Central memory CD4-positive, alpha-beta T cell (primary cell): ENCODE measurements around the gene APBA2.
A peak's percentile ranks its signal among the peaks of the same experiment; 100 is the strongest.
"Not testable (repeated sequence)": the region's sequence is repeated elsewhere in the genome, so short reads cannot be mapped to it uniquely, and the experiment has no call there.

Experiments used
- DNase-seq: peaks from one replicate; pipeline ENCODE4 v3.0.0; 2022

APBA2 gene

DNA sequence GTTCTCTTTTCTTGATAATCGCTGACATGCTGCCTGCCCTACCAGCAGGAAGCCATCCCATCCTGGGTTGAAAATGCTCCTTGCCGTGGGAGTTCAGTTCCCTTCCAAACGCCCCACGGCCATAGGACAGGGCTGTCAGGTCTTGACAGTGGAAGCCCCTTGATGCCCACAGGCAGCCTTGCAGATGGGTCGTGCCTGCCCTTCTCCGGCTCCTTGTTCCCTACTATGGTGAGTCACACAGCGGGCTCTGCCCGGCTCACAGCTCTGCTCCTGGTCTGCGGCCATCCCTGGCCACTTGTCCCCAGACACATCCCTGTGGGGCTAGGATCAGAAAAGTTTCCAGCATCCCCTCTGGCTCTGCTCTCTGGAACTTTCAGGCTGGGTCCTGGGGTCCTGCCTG lies 6.2 kb upstream of the APBA2 start:
- no peak for DNase-seq

DNA sequence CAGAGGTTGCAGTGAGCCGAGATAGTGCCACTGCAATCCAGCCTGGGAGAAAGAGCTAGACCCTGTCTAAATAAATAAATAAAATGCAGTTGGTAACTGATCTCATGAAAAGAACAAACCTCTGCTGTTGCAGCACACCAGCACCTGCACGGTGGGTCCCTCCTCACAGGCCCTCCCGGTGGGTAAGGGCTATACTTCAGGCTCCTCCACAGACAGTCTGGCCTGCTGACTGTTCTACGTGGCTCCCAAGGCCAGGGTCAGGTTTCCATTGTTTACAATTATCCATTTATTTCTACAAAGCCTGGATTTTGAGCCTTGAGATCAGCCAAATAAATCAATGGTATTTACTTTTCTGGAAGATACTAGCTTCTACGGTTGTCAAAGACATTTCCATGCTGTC lies 5.1 kb upstream of the APBA2 start:
- no peak for DNase-seq

DNA sequence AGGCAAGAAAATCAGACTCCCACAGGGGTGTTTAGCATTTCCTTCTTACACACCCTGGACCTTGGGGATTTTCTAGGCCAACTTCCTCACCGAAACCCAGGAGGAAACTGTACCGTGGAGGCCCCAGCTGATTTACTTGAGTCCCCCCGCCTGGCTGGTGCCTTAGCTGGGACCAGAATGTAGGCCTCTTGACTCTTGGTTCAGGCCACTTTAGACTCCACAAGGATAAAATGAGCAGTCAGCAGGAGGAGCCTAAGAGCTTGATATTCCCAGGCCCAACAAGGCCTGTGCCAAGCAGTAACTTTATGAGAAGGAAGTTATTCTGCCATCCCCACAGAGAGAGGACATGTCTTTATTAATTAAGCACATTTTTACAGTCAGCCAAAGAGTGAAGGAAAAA lies 4.6 kb upstream of the APBA2 start:
- DNase-seq, result no peak

DNA sequence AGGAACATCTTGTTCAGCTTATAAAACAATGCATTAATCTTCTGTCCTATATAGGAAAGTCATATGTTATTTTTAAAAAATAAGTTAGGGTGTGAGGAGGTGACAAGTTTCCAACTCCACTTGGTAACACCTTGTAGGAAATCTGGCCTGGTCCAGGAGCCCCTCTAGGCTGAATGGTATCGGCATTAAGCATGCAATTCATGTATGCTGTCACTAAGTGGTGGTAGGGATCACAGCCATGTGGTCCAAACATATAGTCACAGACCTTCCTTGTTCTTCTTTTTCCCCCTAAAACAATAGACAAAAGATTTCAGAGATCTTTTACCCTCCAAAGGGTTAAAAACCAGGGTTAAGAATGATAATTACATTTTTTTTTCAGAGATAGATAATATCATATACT lies 4.2 kb upstream of the APBA2 start:
- no peak for DNase-seq

DNA sequence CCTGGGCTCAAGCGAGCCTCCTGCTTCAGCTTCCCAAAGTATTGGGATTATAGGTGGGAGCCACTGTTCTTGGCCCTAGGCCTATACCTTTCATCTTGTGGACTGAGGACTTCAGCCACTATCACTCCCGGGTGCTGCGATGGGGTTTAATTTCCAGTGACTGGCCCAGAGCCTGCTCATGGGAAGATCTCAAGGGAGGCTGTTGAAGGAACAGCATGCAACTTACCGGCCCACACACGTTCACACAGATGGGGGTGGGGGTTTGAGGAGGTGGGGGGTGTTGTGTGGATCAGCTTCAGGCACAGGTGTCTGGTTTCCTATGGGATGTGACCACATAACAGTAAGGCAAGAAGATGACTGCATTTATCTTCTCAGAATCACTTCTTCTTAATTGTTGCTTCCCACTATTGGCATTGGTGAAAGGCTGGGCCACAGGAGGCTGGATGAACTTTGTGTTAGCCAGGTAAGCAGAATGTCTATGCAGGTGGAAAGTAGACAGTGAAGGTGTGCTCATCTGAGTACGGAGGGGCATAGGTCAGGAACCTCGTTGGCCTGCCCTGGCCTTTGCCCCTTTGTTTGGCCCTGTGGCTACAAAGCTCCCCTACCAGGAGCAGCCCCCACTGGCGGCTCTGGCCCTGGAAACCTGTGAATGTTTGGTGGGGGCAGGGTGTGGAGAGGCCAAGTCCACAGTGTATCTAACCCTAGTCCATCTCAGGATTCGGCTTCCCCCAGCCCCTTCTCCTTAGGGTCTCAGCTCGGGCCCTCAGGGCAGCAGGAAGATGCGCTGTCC lies 1.4 kb upstream of the APBA2 start:
- DNase-seq, result no peak

DNA sequence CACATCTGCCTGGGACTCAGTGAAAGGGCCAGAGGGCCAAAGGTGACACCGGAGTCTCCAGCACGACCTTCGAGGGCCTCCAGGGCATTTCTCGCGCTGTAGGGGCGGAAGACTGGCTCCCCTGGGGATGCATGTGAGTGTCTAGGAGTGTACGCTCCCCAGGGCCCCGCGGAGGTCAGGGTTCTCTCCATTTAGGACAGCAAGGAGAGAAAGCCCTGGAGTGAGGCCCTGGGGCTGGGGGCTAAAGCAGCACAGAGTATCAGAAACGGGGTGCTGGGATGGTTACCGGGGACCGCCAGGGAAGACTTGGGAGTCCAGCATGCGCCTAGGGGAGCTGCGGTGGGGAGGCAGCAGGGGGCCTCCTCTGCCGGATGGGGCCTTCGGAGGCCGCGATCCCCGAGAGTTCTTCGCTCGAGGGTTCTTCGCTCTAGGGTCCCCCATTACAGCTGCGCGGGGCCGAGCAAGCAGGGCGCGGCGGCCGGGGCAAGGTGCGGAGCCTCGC lies 595 bp upstream of the APBA2 start:
- DNase-seq, result no peak

DNA sequence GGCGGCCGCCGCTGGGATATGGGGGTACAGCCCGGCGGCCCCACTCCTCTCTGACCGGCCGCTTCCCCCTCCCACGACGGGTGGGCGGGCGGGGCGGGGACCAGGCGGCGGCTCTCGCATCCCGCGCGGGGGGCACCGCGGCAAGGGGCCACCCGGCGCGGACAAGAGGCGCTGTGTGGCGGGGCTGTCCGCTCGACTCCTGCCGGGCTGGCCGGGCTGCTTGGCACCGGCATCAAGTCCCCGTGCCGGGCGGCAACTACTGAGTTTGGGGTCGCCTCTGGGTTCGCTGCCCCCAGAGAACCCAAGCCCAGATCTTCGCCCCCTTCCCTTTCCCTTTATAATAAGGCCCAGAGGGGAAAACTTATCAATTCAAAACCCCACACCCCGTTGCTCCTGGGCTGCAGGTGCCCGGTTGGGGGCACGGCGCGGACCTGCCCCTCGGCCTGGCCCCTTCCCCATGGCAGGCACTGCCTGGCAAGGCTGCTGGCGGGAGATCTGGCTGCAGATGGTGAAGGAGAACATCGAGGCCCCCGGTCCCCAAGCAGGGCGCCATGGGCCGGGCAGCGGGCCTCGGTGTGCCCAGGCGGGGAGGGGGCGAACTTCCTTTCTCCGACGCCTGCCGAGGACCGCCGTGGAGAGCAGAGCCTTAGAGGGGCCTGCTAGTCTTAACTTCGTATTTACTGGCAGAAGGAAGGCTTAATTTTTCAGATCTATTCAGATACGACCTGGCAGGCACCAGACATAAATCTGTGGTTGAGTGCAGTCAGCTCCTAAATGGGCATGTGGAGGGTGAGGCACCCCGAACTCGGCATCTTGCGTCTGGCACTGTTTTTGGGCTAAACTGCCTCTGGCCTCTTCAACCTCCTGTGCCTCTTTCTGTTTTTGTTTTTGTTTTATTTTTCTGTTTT lies 911 bp downstream of the APBA2 start:
- no peak for DNase-seq

DNA sequence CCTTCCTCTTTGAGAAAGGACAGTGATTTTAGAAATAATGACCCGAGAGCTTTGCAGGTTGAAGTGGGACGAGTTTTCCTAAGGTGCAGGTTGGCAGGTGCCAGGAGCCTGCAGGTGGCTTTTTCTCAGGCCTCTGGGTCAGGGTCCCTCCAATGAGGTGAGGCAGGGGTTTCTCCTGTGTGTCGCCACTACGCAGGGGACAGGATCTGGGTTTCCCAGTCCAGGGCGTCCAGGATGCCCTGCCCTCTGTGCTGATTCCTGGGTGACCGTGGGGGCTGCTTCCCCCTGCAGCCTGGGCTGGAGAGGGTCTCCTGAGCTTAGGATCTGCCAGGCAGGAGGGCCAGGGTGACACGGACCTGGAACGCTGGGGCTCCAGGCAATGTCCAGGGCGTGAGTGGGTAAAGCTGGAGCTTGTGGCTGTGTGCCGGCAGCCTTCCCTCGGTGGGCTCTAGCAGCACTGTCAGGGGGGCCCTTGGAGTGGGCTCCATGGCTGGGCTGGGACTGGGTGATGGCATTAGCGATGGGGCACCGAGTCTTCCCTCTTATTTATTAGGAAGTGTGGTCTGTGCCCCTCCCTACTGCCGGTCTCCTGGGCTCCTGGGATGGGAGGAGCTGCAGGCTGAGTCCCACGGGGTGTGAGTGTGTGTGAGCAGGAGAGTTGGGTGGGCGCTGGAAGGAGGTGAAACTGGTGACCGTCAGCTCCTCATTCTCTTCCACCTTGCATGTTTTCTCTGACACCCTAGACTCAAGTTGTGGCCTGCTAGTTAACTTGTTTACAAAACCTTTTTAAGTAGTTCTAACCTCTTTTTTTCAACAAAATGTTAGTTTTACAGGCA lies 1.8 kb downstream of the APBA2 start:
- no peak for DNase-seq

DNA sequence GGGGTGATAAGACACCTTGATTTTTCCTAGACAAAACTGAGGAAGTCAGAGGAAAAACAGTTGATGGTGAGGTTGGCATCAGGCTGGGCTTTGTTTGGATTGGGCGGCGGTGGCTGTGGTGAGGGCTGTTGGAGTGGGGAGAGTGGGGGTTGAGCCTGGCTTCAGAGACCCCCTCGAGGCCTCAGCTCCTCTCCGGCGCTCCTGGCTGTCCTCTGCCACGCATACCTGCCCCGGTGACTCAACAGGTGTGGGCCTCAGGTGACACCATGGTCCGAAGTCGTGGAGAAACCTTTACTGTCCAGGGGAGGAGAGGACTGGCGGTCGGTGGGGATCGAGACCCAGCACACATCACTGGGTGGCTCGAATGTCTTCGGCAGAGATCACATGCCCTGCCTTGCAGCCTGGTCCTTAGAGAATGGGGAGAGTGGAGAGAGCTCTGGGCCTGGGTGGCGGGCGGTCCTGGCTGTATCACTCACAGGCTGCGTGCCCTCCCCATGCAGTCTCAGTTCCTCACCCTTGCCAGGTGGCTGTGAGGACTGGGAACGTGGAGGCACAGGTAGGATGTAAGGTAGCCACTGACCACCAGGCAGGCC lies 2.6 kb downstream of the APBA2 start:
- DNase-seq, result no peak

DNA sequence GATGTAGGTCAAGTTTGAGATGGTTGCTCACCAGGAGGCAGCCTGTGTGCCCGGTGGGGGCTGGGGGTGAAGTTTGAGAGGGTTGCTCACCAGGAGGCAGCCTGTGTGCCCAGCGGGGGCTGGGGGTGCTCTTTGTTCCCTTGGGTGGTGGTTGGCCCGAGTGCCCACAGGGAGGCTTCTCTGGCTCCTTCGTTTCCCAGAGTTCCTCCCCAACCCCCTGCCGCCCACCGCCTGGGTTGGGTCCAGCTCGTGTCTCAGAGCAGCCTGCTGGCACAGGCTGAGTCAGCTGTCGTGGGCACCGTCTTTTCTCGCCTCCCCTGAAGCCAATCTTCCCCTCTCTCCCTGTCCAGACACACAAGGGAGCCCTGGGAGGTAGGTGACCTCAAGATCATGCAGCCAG lies 3.1 kb downstream of the APBA2 start:
- DNase-seq, result no peak

DNA sequence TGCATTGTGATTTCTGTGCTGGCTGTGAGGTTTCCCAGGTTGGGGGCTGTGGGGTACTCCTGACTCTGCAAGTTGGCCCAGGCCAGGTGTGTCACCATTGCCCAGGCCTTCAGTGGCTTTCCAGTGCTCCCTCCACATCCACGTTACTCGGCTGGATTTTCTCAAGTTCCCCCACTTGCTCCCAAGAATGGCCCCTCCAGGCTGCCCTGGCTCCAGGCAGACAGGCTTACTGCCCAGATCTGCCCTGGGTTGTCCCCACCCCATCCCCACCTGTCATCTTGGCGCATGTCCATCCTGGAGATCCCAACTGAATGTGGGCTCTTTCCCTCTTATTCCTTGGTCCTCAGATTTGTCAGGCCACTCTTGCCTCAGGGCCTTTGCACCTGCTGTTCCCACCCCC lies 3.6 kb downstream of the APBA2 start:
- no peak for DNase-seq

DNA sequence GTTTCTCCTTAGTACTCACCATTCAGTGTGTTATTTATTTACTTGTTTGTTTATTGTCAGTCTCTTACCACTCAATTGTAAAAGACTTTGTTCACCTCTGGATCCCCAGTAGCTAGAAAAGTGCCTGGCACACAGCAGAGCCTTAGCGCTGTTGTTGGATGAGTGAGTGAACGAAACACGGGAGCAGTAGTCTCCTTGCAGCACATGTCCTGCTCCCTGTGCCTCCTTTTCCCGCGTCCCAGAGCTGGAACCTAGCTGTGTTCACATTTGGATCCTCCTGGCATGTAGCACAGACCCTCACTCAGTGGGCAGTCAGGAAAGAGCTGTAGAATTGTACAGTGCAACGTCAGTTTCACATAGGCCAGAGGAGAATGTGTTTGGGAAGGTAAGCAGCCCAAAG lies 4.1 kb downstream of the APBA2 start:
- DNase-seq, result not testable (repeated sequence)

DNA sequence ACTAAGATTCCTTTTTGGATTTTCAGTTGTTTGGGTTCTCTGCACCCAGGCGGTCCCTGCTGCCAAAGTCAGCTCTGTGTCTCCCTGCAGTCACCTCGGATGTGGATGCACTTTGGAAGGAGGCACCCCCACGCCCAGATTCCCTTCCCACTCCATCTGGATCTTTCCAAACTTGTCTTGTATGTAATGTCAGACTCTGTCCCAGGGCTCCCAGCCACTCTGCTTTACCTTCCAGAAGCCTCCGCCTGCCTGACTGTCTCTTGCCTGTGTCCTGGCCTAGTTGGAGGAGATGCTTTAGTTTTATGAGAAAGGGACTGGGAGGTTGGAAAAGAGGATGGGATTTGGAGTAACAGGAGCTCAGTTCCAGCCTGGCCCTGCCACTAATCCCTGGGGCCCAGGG lies 4.5 kb downstream of the APBA2 start:
- not testable (repeated sequence) for DNase-seq

DNA sequence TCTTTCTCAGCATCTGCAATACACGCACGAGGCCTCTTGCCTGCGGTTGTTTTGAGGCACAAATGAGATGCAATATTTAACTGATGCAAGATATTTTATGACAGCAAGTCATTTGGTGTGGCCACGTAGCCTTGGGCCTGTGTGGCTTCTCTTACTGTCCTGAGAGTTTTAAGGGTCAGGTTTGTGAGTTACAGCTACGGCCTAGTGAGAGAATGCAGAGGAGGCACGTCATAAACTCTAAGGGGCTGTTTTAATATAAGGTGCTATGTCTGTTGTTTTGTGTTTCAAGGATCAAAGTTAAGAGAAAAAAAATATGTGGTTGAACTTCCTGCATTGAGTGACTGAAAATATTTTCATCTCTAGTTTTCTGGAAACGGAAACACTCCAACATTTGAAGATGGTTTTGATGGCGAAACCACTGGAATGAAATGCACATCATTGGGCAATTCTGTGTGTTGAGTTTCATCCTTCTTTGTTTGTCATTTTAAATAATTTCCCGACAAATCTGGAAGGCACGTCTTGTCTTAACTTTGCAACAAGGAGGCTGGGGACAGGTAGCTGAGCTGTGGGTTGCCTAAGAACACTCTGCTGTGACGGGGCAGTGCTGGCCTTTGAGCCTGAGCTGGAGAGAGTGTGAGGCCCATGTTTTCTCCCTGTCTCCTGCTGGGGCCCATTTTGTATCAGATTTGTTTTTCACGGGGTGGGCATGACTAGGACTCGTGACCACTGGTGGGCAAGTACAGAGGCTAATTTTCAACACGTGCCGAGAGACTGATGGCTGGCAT lies 5.1 kb downstream of the APBA2 start:
- peak; percentile 65 for DNase-seq

DNA sequence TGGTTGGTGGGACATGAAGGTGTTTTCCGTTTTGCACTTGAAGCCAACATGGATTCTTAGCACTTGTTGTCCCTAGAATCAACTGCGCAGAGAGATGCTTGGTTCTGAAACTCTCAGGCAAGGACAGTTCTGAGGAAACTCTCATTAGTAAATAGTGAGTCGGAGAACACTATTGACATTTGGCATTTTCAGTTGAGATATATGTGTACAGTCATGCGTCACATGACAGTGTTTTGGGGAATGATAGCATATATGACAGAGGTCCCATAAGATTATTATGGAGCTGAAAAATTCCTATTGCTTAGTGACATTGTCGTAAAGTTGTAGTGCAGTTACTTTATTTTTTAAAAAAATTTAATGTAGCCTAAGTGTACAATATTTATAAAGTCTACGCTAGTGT lies 5.8 kb downstream of the APBA2 start:
- DNase-seq, result no peak

DNA sequence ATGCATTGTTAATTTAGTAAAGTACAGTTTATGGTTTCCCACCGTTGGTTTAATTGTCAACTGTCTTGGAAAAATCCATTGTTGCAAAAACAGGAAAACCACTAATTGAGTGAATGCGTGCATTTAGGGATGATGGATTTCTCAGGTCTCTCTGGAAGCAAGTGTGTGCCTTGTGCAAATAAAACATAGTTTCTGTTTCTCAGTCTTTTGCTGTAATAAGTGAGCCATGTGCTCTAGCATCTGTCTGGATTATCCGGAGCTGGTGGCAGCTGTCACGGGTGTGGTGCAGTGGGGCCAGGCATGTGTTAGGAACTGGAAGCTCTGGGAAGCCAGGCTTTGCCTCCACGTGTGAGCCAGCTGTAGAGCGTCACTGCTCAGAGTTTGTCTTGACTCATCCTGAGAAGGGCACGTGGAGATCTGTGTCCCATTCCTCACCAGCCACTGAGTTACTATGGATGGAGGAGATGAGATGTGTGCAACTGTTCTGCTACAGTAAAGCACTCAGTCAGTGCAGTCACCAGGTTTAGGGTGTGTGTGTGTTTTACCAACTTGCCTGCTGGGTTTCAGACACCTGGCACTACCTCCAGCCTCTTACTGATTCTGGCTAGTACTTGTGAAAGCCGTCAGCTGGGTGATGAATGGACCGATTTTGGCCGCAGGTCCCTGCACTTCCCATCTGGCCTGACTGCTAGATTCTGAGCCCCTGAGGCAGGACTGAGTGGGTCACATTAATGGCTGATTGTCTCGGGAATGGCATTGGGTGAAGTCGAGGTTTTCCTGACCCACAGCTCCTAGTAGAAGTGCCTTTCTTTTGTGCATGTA lies 7.2 kb downstream of the APBA2 start:
- DNase-seq, result no peak

DNA sequence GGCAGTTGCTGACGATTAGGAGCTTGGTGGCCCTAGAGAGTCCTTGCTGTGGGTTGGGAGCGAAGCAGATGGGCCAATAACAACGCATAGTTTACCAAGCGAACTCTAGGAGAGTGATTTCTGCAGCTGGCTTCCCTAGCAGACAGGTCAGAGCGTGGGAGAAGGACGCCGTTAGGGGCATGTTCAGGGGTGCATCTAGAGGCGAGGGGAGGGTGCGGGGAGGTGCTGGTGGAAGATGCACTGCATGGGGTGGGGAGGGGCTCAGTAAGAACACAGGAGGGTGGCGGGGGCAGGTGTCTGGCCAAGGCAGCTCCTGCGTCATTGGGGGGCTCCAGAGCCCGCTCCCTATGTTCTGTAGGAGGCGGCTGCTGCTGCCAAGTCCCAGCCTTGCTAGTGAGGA lies 8.9 kb downstream of the APBA2 start:
- no peak for DNase-seq

DNA sequence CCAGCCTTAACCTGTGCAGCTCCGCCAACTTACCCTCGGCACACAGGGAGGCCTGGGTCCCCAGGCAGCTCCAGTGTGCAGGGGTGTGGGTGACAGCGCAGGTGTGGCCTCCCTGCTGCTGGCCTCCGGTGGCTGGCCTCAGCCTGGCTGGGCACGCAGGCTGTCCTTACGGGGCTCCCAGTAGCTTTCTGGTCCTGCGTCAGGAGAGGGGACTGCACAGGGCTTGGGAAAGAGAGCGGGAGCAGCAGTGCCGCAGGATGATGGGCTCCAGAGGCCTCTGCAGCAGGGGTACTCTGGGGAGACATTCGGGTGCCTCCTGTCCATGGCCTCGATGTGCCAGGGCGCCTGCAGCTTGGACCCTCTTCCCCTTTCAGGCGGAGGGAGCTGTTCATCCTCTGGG lies 9.4 kb downstream of the APBA2 start:
- no peak for DNase-seq

DNA sequence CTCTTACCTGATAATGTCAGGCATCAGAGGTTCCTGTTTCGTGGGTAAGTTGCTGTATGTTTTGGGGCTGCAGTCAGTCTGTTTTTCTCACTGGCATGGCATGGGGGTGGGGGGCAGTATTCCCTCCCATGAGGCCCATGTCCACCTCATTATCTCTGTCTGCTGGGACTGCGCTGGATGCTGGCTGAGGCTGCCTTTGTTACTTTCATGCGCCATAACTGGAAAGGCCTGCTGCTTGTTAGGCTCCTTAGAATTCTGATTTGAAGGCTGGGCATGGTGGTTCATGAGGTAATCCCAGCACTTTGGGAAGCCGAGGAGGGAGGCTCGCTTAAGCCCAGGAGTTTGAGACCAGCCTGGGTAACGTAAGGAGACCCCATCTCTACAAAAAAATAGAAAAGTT lies 9.8 kb downstream of the APBA2 start:
- DNase-seq, result no peak

DNA sequence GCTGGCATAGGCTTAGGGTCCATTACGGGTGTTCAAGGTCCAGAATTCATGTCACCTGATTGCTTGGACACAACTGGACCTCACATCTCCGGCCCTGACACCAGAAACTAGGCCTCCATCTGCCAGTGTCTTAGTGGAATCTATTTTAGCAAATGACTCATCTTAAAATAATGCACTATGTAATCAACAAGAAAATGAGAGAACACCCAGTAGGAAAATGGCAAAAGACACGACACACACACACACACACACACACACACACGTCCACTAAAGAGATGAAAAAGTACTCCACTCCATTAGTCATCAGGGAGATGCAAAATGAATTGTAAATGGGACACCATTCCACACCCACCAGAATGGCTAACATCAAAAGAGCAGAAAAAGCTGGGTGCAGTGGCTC lies 11.2 kb downstream of the APBA2 start:
- DNase-seq, result no peak
